ENCODE data around the gene BCDIN3D. TPM values are rescaled to one million over a fixed set of nuclear protein-coding genes. Genes with fewer than 3 reads are reported as not detected.

BCDIN3D gene
- total RNA-seq, 1 donor from 2014 or later = 3.1 TPM

DNA sequence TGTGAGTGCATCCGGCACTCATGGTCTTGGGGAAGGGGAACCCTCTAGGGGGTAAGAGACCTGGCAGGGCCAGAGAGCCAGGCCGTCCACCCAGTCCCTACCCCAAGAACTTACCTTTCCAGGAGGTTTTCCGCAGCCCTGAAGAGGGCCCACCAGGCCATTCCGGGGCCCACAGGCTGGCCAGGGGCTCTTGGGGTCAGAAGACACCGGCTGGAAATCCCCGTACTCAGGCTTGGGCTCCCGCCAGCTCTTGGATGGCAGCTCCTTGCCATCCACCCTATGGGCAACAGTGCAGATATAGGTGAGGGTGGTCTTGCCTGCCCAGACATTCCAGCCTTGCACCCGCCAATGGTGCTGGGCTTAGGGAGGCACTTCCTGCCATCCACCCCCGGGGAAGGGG is 49.3 kb downstream of the BCDIN3D start:
- no peak for TF ChIP-seq EZH2 (IDR thresholded peaks at IDR 0.05; ENCODE audit: insufficient read depth, low read length)
- TF ChIP-seq, protein P1, sequence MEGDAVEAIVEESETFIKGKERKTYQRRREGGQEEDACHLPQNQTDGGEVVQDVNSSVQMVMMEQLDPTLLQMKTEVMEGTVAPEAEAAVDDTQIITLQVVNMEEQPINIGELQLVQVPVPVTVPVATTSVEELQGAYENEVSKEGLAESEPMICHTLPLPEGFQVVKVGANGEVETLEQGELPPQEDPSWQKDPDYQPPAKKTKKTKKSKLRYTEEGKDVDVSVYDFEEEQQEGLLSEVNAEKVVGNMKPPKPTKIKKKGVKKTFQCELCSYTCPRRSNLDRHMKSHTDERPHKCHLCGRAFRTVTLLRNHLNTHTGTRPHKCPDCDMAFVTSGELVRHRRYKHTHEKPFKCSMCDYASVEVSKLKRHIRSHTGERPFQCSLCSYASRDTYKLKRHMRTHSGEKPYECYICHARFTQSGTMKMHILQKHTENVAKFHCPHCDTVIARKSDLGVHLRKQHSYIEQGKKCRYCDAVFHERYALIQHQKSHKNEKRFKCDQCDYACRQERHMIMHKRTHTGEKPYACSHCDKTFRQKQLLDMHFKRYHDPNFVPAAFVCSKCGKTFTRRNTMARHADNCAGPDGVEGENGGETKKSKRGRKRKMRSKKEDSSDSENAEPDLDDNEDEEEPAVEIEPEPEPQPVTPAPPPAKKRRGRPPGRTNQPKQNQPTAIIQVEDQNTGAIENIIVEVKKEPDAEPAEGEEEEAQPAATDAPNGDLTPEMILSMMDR (IDR thresholded peaks at IDR 0.05; ENCODE audit: insufficient read depth, low read depth, low read length) = no peak
- no peak for FAIRE-seq

DNA sequence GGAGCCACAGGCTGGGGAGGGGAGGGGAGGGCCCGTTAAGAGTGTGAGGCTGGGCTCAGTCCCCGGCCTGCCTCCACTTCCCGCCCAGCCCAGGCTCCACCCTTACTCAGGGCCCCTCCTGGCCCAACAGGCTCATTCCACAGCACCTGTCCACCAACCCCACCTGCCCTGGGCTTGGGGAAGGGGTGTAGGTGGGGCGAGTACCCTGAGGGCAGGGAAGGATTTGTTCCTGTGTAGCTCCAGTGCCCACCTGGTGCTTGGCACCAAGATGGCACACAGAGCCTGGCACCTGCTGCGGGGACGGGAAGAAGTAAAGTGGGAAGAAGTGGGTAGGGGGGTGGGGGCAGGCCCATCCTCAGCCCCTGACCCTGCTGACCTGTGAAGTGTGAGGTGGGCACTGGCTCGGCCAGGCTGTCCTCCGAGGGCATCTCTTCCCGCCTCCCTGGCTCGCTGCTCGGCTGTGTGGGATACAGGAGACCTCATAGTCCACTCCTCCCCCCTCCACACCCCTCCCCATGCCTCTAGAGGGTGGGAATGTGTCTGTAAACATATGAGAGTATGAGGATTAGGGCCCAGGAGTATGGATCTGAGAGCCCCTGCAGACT is 49.8 kb downstream of the BCDIN3D start:
- no peak overlapping the region for H3K4me3 Mint-ChIP-seq (ENCODE audit: unreplicated experiment)

More for the DNA sequence above, 49.3 kb downstream of the BCDIN3D start:
- no peak overlapping the region for H2AFZ ChIP-seq (ENCODE audit: low read depth, low read length)
- H3K79me2 ChIP-seq (ENCODE audit: insufficient read depth, low read length) = no peaks in the 10 kb centered on the region
- H3K27ac ChIP-seq (ENCODE audit: low read depth, low read length) = no peak overlapping the region
- Mint-ChIP-seq H3K36me3 (ENCODE audit: low read depth, unreplicated experiment) (peaks cover 11% of the 10 kb centered on the region), H3K9me3 (ENCODE audit: unreplicated experiment) (no peaks in the 10 kb centered on the region), H3K27ac (ENCODE audit: unreplicated experiment) (no peak overlapping the region), H3K27me3 (ENCODE audit: low read depth, unreplicated experiment) (no peaks in the 10 kb centered on the region), H3K4me1 (ENCODE audit: low read depth, unreplicated experiment) (no peaks in the 10 kb centered on the region), H3K4me3 (ENCODE audit: unreplicated experiment) (no peak overlapping the region)
- no peak overlapping the region for H3K9ac ChIP-seq (ENCODE audit: low read length)
- H3K4me3 ChIP-seq (ENCODE audit: insufficient read depth, low read depth, low read length) = no peak overlapping the region
- no peaks in the 10 kb centered on the region for H3K27me3 ChIP-seq (ENCODE audit: insufficient read depth, low read length)
- no peaks in the 10 kb centered on the region for H3K4me1 ChIP-seq (ENCODE audit: insufficient read depth, low read length)
- no peak for DNase-seq (ENCODE audit: low read depth)
- no peak overlapping the region for H3K4me2 ChIP-seq (ENCODE audit: low read length)
- H4K20me1 ChIP-seq (ENCODE audit: insufficient read depth, low read length) = peaks cover 16% of the 10 kb centered on the region
- no peaks in the 10 kb centered on the region for H3K9me3 ChIP-seq (ENCODE audit: insufficient read depth, low read depth, low read length)
- peaks cover 16% of the 10 kb centered on the region for H3K36me3 ChIP-seq (ENCODE audit: insufficient read depth, low read length)

More for the DNA sequence above, 49.8 kb downstream of the BCDIN3D start:
- no peak overlapping the region for H3K27ac Mint-ChIP-seq (ENCODE audit: unreplicated experiment)
- H3K27me3 ChIP-seq (ENCODE audit: insufficient read depth, low read length) = no peaks in the 10 kb centered on the region
- H3K4me3 ChIP-seq (ENCODE audit: insufficient read depth, low read depth, low read length) = no peak overlapping the region
- no peak for TF ChIP-seq EZH2 (IDR thresholded peaks at IDR 0.05; ENCODE audit: insufficient read depth, low read length)
- TF ChIP-seq, protein P1 (IDR thresholded peaks at IDR 0.05; ENCODE audit: insufficient read depth, low read depth, low read length) = no peak
- no peaks in the 10 kb centered on the region for H3K9me3 ChIP-seq (ENCODE audit: insufficient read depth, low read depth, low read length)
- H3K36me3 Mint-ChIP-seq (ENCODE audit: low read depth, unreplicated experiment) = peaks cover 11% of the 10 kb centered on the region
- no peak overlapping the region for H2AFZ ChIP-seq (ENCODE audit: low read depth, low read length)
- no peaks in the 10 kb centered on the region for H3K4me1 Mint-ChIP-seq (ENCODE audit: low read depth, unreplicated experiment)
- no peaks in the 10 kb centered on the region for H3K4me1 ChIP-seq (ENCODE audit: insufficient read depth, low read length)
- H3K9me3 Mint-ChIP-seq (ENCODE audit: unreplicated experiment) = no peaks in the 10 kb centered on the region
- peaks cover 14% of the 10 kb centered on the region for H4K20me1 ChIP-seq (ENCODE audit: insufficient read depth, low read length)
- DNase-seq (ENCODE audit: low read depth) (no peak), FAIRE-seq (no peak)
- H3K9ac ChIP-seq (ENCODE audit: low read length) = no peak overlapping the region
- no peaks in the 10 kb centered on the region for H3K27me3 Mint-ChIP-seq (ENCODE audit: low read depth, unreplicated experiment)
- H3K4me2 ChIP-seq (ENCODE audit: low read length) = no peak overlapping the region
- H3K79me2 ChIP-seq (ENCODE audit: insufficient read depth, low read length) = no peaks in the 10 kb centered on the region
- H3K27ac ChIP-seq (ENCODE audit: low read depth, low read length) = no peak overlapping the region
- H3K36me3 ChIP-seq (ENCODE audit: insufficient read depth, low read length) = peaks cover 16% of the 10 kb centered on the region

All from astrocyte (in vitro differentiated cells and primary cell).